ENCODE measurements around the gene MTURN.

DNA sequence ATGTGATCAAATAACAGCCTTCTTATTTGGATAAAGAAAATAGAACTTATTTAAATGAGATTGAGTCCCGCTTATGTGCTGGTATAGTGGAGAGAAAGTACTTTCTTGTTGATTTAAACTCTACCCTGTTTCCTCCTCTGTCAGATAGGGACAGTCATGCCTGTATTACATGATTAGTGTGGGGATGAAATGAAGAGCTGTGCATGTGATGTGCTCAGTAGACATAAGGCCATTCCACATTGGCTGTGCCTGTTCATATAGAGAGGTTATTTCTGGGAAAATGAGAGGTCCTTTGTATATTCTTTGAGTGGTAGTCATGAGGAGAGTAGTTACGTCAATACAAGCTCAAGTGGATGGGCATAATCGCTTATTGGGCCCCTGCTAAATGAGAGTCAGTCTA, 5.7 kb downstream of the MTURN start:
- TF ChIP-seq, protein P1, sequence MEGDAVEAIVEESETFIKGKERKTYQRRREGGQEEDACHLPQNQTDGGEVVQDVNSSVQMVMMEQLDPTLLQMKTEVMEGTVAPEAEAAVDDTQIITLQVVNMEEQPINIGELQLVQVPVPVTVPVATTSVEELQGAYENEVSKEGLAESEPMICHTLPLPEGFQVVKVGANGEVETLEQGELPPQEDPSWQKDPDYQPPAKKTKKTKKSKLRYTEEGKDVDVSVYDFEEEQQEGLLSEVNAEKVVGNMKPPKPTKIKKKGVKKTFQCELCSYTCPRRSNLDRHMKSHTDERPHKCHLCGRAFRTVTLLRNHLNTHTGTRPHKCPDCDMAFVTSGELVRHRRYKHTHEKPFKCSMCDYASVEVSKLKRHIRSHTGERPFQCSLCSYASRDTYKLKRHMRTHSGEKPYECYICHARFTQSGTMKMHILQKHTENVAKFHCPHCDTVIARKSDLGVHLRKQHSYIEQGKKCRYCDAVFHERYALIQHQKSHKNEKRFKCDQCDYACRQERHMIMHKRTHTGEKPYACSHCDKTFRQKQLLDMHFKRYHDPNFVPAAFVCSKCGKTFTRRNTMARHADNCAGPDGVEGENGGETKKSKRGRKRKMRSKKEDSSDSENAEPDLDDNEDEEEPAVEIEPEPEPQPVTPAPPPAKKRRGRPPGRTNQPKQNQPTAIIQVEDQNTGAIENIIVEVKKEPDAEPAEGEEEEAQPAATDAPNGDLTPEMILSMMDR (IDR thresholded peaks at IDR 0.05; ENCODE audit: insufficient read depth, low read length, poor library complexity, severe bottlenecking), result no peak
- TF ChIP-seq EZH2phosphoT487 (conservative IDR thresholded peaks at IDR 0.05; ENCODE audit: low read length), result no peak
